Tibial artery (tissue), 4 donors: ENCODE results near the gene ZBTB48.

Experiments
- DNase-seq, 2 donors: peaks; one replicate each; pipeline ENCODE4 v3.0.0-alpha.2; 2019
- H3K27ac ChIP-seq, 2 donors: fragments of 200-600 bp; sonication (generic) in 1 of 2; 1 replicate in 1 of 2; 2 replicates in 1 of 2; pipeline ENCODE4 v1.5.1; 2018 to 2019; ENCODE audit warnings: mild to moderate bottlenecking in 1 of 2
- H3K27me3 ChIP-seq, 2 donors: fragments of 200-600 bp; sonication (generic) in 1 of 2; one replicate each; pipeline versions ENCODE4 v1.5.1 to v1.6.0; 2016 to 2019
- H3K36me3 ChIP-seq, 3 donors: fragments of 200-600 bp; sonication (generic) in 2 of 3; one replicate each; pipeline ENCODE4 v1.5.1; 2016 to 2019; ENCODE audit warnings: mild to moderate bottlenecking in 2 of 3
- H3K4me1 ChIP-seq, 4 donors: fragments of 200-600 bp; sonication (generic) in 2 of 4; 1 replicate in 3 of 4; 2 replicates in 1 of 4; pipeline ENCODE4 v1.5.1; 2016 to 2019
- H3K4me3 ChIP-seq, 2 donors: fragments of 200-600 bp; sonication (generic) in 1 of 2; 1 replicate in 1 of 2; 2 replicates in 1 of 2; pipeline ENCODE4 v1.5.1; 2018 to 2019; ENCODE audit warnings: mild to moderate bottlenecking in 2 of 2
- H3K9me3 ChIP-seq, 3 donors: fragments of 200-600 bp; sonication (generic) in 1 of 3; one replicate each; pipeline ENCODE4 v1.5.1; 2016 to 2019
- CTCF ChIP-seq, 2 experiments: fragments of 200-600 bp in 1 of 2; fragments of 450-650 bp in 1 of 2; IDR thresholded peaks; one replicate each; pipeline ENCODE4 v1.5.1; 2017 to 2019; ENCODE audit warnings: antibody characterized with exemption in 2 of 2, mild to moderate bottlenecking in 1 of 2, moderate library complexity in 1 of 2
- intact Hi-C: fragments of 100-400 bp; cut with DNase I; formaldehyde crosslinking; loops from one replicate; pipeline ENCODE4 v1.15.0; 2023; ENCODE audit warnings: low total_unique reads

The ZBTB48 gene

DNA sequence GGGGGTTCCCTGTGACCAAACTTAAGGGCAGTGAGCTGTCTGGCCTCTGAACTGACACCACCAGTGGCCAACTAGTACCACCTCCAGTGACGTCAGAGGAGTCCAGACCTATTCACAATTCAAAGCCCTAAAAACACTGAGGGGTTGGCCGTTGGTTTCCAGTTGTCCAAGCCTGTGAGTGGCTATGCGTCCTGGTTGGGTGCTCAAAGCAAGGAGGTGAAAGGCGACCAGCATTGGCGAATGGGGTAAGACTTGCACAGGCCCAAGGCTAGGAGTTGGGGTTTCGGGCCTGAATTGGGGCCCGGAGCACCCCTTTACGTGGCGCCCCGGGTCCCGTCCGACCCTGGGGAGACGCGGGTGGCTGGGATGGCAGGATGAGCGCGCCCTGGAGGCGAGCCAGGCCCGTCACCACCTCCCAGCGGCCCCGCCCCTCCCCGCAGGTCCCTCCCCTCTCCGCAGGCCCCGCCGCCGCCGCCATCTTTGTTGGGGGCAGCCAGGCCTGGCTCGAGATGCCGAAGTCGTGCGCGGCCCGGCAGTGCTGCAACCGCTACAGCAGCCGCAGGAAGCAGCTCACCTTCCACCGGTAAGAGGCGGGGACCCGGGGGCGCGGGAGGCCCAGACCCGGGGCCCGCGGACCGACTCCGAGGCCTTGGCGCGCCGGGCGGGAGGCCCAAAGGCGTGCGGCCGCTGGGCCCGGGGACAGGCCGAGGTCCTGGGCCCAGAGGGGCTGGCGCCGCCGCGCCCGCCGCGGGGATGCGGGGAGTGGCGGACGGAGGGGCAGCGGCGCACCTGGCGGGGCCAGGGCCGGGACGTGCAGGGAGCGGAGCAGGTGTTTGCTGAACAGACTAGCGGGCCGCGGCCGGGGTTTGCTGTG, 45.2 kb downstream of the ZBTB48 start, which contains the start of gene THAP3:
TSS of gene THAP3 (plus strand) at position 159 of the 874 bp plus-strand sequence. CDS start at position 510, 351 bp downstream.
- H3K9me3 ChIP-seq: no peaks in the 10 kb centered on the region
- DNase-seq: peak; percentile 76 to 92
- peaks cover 35 to 58% (median 51%) of the 10 kb centered on the region in 3 donors for H3K36me3 ChIP-seq
- intact Hi-C loops: no loop called here
- no peak for TF ChIP-seq CTCF (IDR thresholded peaks at IDR 0.05)
- H3K4me3 ChIP-seq: peak within 1 kb of the TSS; percentile 81 to 83
- peak within 1 kb of the TSS; percentile 87 to 93 for H3K27ac ChIP-seq
- no peaks in the 10 kb centered on the region for H3K27me3 ChIP-seq
- peaks cover 0 to 52% (median 21%) of the 10 kb centered on the region in 4 donors for H3K4me1 ChIP-seq

DNA sequence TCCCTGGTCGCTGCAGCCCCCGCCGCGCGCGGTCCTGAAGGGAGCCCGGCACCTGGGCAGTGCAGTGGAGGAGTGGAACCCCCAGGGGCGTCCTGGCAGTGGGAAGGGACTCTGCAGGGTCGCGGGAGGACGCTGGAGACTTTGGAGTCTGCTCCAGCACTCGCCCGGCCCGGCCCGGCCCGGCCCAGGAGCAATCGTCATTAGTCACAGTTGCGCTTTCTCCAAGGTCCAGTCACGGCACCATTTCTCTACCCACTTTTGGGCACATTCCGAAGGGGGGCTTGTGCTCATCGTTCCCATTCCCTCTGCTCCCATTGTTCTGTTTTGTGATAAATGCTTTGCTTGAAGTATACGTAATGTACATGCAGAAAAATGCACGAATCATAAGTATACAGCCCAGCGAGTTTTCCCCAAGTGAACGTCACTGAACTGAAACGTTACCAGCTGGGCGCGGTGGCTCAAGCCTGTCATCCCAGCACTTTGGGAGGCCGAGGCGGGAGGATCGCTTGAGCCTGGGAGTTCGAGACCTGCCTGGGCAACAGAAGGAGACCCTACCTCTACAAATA, 45.9 kb downstream of the ZBTB48 start:
- intact Hi-C loops: no loop called here
- no peak for TF ChIP-seq CTCF (IDR thresholded peaks at IDR 0.05)
- Histone ChIP-seq H3K36me3 (peaks cover 27 to 58% (median 51%) of the 10 kb centered on the region in 3 donors), H3K27ac (peak overlapping the region; percentile 87 to 93), H3K27me3 (no peaks in the 10 kb centered on the region), H3K4me1 (peaks cover 0 to 52% (median 21%) of the 10 kb centered on the region in 4 donors), H3K4me3 (peak overlapping the region; percentile 81 to 83), H3K9me3 (no peaks in the 10 kb centered on the region)
- peak in 1 of 2 donors; percentile 42 for DNase-seq

DNA sequence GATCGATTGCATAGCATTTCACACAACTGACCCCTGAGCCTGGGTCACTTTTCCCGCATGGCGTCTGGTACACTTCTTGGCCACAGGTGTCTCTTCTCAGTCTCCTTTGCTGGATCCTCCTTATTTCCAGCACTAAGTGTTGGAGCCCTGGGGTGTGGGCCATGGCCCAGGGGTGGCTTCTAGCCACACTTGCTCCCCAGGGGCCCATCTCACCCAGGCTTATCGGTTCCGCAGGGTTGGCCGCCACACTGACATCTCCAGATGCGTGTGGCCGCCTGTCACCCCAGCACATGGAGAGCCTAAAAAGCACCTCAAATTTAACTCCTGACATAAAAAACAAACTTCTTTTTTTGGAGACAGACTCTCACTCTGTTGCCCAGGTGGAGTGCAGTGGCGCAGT, 47.2 kb downstream of the ZBTB48 start:
- Histone ChIP-seq H3K36me3 (peaks cover 20 to 58% (median 53%) of the 10 kb centered on the region in 3 donors), H3K27ac (no peak overlapping the region), H3K4me1 (peaks cover 0 to 42% (median 21%) of the 10 kb centered on the region in 4 donors), H3K9me3 (no peaks in the 10 kb centered on the region), H3K4me3 (no peak overlapping the region), H3K27me3 (no peaks in the 10 kb centered on the region)
- TF ChIP-seq CTCF (IDR thresholded peaks at IDR 0.05): no peak
- intact Hi-C loops: no loop called here
- no peak for DNase-seq

DNA sequence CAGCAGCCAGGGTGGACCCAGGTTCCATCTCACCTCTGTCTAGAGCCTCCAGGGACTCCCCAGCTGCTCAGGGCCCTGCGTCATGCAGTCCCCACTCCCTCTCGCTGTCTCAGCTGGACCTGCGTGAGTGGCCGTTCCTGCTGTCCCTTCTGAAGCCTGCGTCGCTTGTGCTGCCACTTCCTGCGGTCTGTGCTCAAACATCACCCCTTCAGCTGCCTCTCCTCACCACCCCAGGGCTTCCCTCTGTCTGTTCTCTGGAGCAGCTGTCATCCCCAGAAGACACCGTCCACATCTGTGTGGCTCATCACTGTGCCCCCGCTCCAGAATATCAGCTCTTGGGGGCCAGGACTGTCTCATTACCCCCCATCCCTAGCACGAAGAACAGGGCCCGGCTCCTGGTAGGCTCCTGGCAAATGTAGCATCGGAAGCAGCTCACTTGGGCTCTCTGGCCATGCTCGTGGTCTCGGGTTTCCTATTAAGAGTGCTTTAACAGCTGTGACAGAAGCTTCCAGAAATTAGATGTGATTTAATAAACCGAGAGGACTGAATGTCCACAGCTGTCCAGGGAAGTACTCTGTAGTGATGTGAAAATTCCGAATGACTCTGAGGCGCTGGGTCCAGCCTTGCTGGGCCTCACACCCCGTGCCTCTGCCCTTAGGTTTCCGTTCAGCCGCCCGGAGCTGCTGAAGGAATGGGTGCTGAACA, 48.2 kb downstream of the ZBTB48 start:
- no peak for TF ChIP-seq CTCF (IDR thresholded peaks at IDR 0.05)
- no peaks in the 10 kb centered on the region for H3K27me3 ChIP-seq
- DNase-seq: no peak
- no peak overlapping the region for H3K4me3 ChIP-seq
- peaks cover 0 to 38% (median 21%) of the 10 kb centered on the region in 4 donors for H3K4me1 ChIP-seq
- peaks cover 28 to 60% (median 58%) of the 10 kb centered on the region in 3 donors for H3K36me3 ChIP-seq
- intact Hi-C loops: no loop called here
- no peak overlapping the region for H3K27ac ChIP-seq
- H3K9me3 ChIP-seq: no peaks in the 10 kb centered on the region

GRCh38 chr1:6628971-6629479, 49.2 kb downstream of the ZBTB48 start:
- TF ChIP-seq CTCF (IDR thresholded peaks at IDR 0.05): no peak
- Histone ChIP-seq H3K36me3 (peaks cover 39 to 70% (median 68%) of the 10 kb centered on the region in 3 donors), H3K27me3 (no peaks in the 10 kb centered on the region), H3K9me3 (no peaks in the 10 kb centered on the region), H3K4me3 (no peak overlapping the region), H3K27ac (no peak overlapping the region), H3K4me1 (peaks cover 0 to 34% (median 20%) of the 10 kb centered on the region in 4 donors)
- DNase-seq: no peak
- intact Hi-C loops: no loop called here
